K562 (cell line): ENCODE data around the gene VASH2. TPM values are rescaled to one million over a fixed set of nuclear protein-coding genes. Genes with fewer than 3 reads are reported as not detected.

Experiments
- ATAC-seq: fragments of 200-7000 bp; cut with Tn5 transposase; 3 replicates; pipeline ENCODE4 v1.9.1; 2020; ENCODE audit warnings: moderate library complexity
- BruUV-seq: library from RNA; stranded (reverse); fragments of 400-500 nt; replicated peaks from 2 replicates; lab custom pipeline; 2021; lab: Mats Ljungman, UMichigan
- CTCF ChIA-PET: fragments of 300-600 bp; formaldehyde crosslinking; extraction: SDS; loops from one replicate; lab custom pipeline; 2021; ENCODE audit warnings: low intra/inter-chr PET ratio; lab: Yijun Ruan, JAX
- POLR2A ChIA-PET: fragments of 300-600, 350-650 bp; sonication (Branson Sonifier 250); formaldehyde crosslinking; extraction: SDS; loops from one replicate; lab custom pipeline; 2021; ENCODE audit warnings: antibody characterized with exemption, inconsistent platforms; lab: Yijun Ruan, JAX
- DNase-seq, 4 experiments: peaks; one replicate each; pipeline versions ENCODE4 v3.0.0 to v3.0.0-alpha.2; 2011 to 2018; ENCODE audit warnings: low spot score in 3 of 4, mixed read lengths in 3 of 4; ENCODE audit errors: extremely low read depth in 1 of 4
- FAIRE-seq: peaks from 2 replicates; lab custom pipeline; 2011; peaks lifted over from hg19 to GRCh38; lab: Jason Lieb, UNC
- H2AFZ ChIP-seq: 2 replicates; pipeline ENCODE4 v1.6.0; 2011; ENCODE audit warnings: low read depth, low read length, control low read depth, inconsistent platforms
- H3K27ac ChIP-seq: fragments of 200-600 bp; 3 replicates; pipeline ENCODE4 v1.8.0; 2011; ENCODE audit warnings: low read depth, mild to moderate bottlenecking, control low read depth, inconsistent platforms, low read length, moderate library complexity, mixed read lengths; ENCODE audit errors: extremely low read depth
- H3K27me3 ChIP-seq, 2 experiments: fragments of 300-600 bp in 1 of 2; 2 replicates in 1 of 2; 3 replicates in 1 of 2; pipeline versions ENCODE4 v1.6.0 to v1.8.0; 2011; ENCODE audit warnings: inconsistent platforms in 2 of 2, low read length in 2 of 2, mild to moderate bottlenecking in 1 of 2, mixed read lengths in 1 of 2, moderate library complexity in 1 of 2; ENCODE audit not compliant: control insufficient read depth in 2 of 2, insufficient read depth in 2 of 2
- H3K36me3 ChIP-seq: fragments of 300-600 bp; 3 replicates; pipeline ENCODE4 v1.8.0; 2011; ENCODE audit warnings: mild to moderate bottlenecking, low read length, inconsistent platforms; ENCODE audit not compliant: control insufficient read depth, insufficient read depth
- H3K4me1 ChIP-seq, 2 experiments: fragments of 200-600 bp in 1 of 2; replicated peaks in 1 of 2; 2 replicates in 1 of 2; 3 replicates in 1 of 2; pipeline versions ENCODE4 v1.5.1 to v1.8.0; 2011; ENCODE audit warnings: inconsistent platforms in 2 of 2, low read length in 2 of 2, mild to moderate bottlenecking in 1 of 2, mixed read lengths in 1 of 2, moderate library complexity in 1 of 2; ENCODE audit not compliant: control insufficient read depth in 2 of 2, insufficient read depth in 2 of 2
- H3K4me2 ChIP-seq: 2 replicates; pipeline ENCODE4 v1.6.1; 2011; ENCODE audit warnings: low read length, control low read depth, inconsistent platforms, mixed read lengths; ENCODE audit not compliant: insufficient read depth
- H3K4me3 ChIP-seq: fragments of 200-600 bp; sonication (generic), shearing (Covaris generic); 2 replicates; pipeline ENCODE4 v1.5.1; 2016; ENCODE audit warnings: control low read depth, inconsistent platforms
- H3K79me2 ChIP-seq: fragments of 200-600 bp; 3 replicates; pipeline ENCODE4 v1.8.0; 2011; ENCODE audit warnings: low read length, inconsistent platforms; ENCODE audit not compliant: control insufficient read depth, insufficient read depth
- H3K9ac ChIP-seq, 2 experiments: 2 replicates each; pipeline versions ENCODE4 v1.6.0 to v1.6.1; 2011; ENCODE audit warnings: low read depth in 2 of 2, low read length in 2 of 2, control low read depth in 1 of 2, inconsistent platforms in 1 of 2, mild to moderate bottlenecking in 1 of 2, mixed read lengths in 1 of 2; ENCODE audit not compliant: insufficient read depth in 1 of 2
- H3K9me1 ChIP-seq: one replicate; pipeline ENCODE4 v1.6.0; 2011; ENCODE audit warnings: inconsistent platforms, mild to moderate bottlenecking, low read length, moderate library complexity; ENCODE audit not compliant: control insufficient read depth, insufficient read depth
- H3K9me3 ChIP-seq: replicated peaks from 2 replicates; pipeline ENCODE4 v1.5.1; 2011; ENCODE audit warnings: low read depth, low read length, inconsistent platforms; ENCODE audit not compliant: control insufficient read depth, insufficient read depth
- H4K20me1 ChIP-seq: replicated peaks from 2 replicates; pipeline ENCODE4 v1.6.1; 2011; ENCODE audit warnings: low read length, inconsistent platforms, mixed read lengths; ENCODE audit not compliant: control insufficient read depth, insufficient read depth
- CC2D1A ChIP-seq: fragments of 450-650 bp; IDR thresholded peaks from 2 replicates; pipeline ENCODE4 v1.6.1; 2017; ENCODE audit warnings: mild to moderate bottlenecking
- CREB1 ChIP-seq, 2 experiments: sonication (generic) in 1 of 2; formaldehyde crosslinking in 1 of 2; IDR thresholded peaks; 2 replicates each; pipeline versions ENCODE4 v1.6.1 to v1.8.0; 2012 to 2022; ENCODE audit warnings: inconsistent platforms in 1 of 2, mild to moderate bottlenecking in 1 of 2, missing genetic modification reagents in 1 of 2, moderate library complexity in 1 of 2
- JUND ChIP-seq, 2 experiments: IDR thresholded peaks; 2 replicates in 1 of 2; 3 replicates in 1 of 2; pipeline ENCODE4 v1.6.1; 2011; ENCODE audit warnings: borderline replicate concordance in 2 of 2, low read depth in 2 of 2, low read length in 2 of 2, improper control_type of control experiment in 1 of 2, missing biosample characterization in 1 of 2, missing genetic modification characterization in 1 of 2, missing genetic modification reagents in 1 of 2
- PCBP2 ChIP-seq: fragments of 200-400 bp; formaldehyde crosslinking; IDR thresholded peaks from 2 replicates; pipeline ENCODE4 v1.6.1; 2018; ENCODE audit warnings: low read length, low read depth, mild to moderate bottlenecking, moderate library complexity; ENCODE audit not compliant: poor library complexity, severe bottlenecking
- TEAD4 ChIP-seq, 2 experiments: sonication (generic) in 1 of 2; formaldehyde crosslinking in 1 of 2; IDR thresholded peaks; 2 replicates each; pipeline versions ENCODE4 v1.6.1 to v1.8.0; 2012 to 2022; ENCODE audit warnings: borderline replicate concordance in 1 of 2, inconsistent platforms in 1 of 2, low read length in 1 of 2, mild to moderate bottlenecking in 1 of 2, missing genetic modification reagents in 1 of 2
- ZNF778 ChIP-seq: fragments of 450-650 bp; formaldehyde crosslinking; IDR thresholded peaks from 2 replicates; pipeline ENCODE4 v1.4.0; 2020; ENCODE audit warnings: mild to moderate bottlenecking, moderate library complexity
- WGBS: fragments of 100-300 bp; shearing (Covaris generic); methylation state at CpG from one replicate; pipeline ENCODE4 v1.1.6; 2016; ENCODE audit warnings: low coverage, mixed read lengths; ENCODE audit not compliant: insufficient coverage; ENCODE audit errors: missing lambda C conversion rate; 5-methylcytosine and 5-hydroxymethylcytosine counted together
- in situ Hi-C: fragments of 300-500 bp; cut with MboI; formaldehyde crosslinking; loops from 4 replicates; pipeline ENCODE4 v1.15.0; 2018; ENCODE audit warnings: inconsistent platforms, mixed read lengths
- intact Hi-C: fragments of 100-400 bp; cut with micrococcal nuclease; formaldehyde crosslinking; loops from 2 replicates; pipeline ENCODE4 v1.14.2; 2022
- polyA plus RNA-seq, 8 experiments: library from polyadenylated mRNA; depleted of rRNA in 4 of 8; stranded (reverse) in 5 of 8; unstranded in 3 of 8; fragments of >200 nt; fragmentation: Nextera tagmentation in 2 of 8; fragmentation: Illumina TruSeq in 1 of 8; extraction: Ambion mirVana in 2 of 8; extraction: Trizol in 1 of 8; gene quantifications; 2 replicates each; pipeline versions ENCODE4 v1.2.1 to v1.2.3, GENCODE V29; 2011 to 2014; ENCODE audit warnings: inconsistent platforms in 1 of 8, missing spikeins in 1 of 8
- total RNA-seq, 7 experiments: library from RNA; depleted of rRNA in 6 of 7; stranded (reverse); fragments of >200 nt in 6 of 7; fragmentation: Illumina TruSeq in 2 of 7; extraction: Trizol in 2 of 7; gene quantifications; 2 replicates each; pipeline versions ENCODE4 v1.2.1 to v1.2.3, GENCODE V29; 2011 to 2021; ENCODE audit warnings: low replicate concordance in 1 of 7
- TF ChIP-seq, protein P1 (sequence below): fragments of 250-450 bp; sonication (Bioruptor Pico); IDR thresholded peaks from 2 replicates; pipeline ENCODE4 v1.8.0; 2021; ENCODE audit warnings: moderate library complexity, mild to moderate bottlenecking, inconsistent platforms

The VASH2 gene
- total and polyA plus RNA-seq, 9 of the 15 experiments (the other 6 are each of a cell fraction or from before 2014, with no cell fraction given) = 0.04 to 0.40 (median 0.10) TPM; not detected in 1

- intact Hi-C loops (no loop called here), in situ Hi-C loops (no loop called here)
- no peak for FAIRE-seq
- Histone ChIP-seq H3K4me2 (no peak overlapping the region), H3K4me1 (peaks cover 11% of the 10 kb centered on the region in 2 experiments; a peak in 4 of 5 replicates), H3K9ac (0 out of 4 replicates have a peak overlapping the region, but pooled peaks of 1 of the 2 experiments have one; percentile 7), H3K36me3 (no peaks in the 10 kb centered on the region), H3K4me3 (no peak overlapping the region), H3K9me3 (no peaks in the 10 kb centered on the region), H3K27me3 (peaks cover 15 to 52% of the 10 kb centered on the region in 2 experiments), H3K27ac (no peak overlapping the region), H3K79me2 (no peaks in the 10 kb centered on the region), H2AFZ (no peak overlapping the region), H3K9me1 (no peaks in the 10 kb centered on the region), H4K20me1 (0 out of 2 replicates have a peak, but pooled peaks cover 6% of the 10 kb centered on the region)
- ChIA-PET POLR2A (interaction anchor here (0.6 kb wide), 1 partner anchor 1298 kb away, joined by 3 read pairs; no protein-coding TSS in a partner anchor), CTCF (interaction anchor here (1.1 kb wide), 1 partner anchor 75 kb away, joined by 9 read pairs; no protein-coding TSS in a partner anchor)
- BruUV-seq = no TSS peak
- ATAC-seq = no peak
- WGBS = 7% methylated on average over 7 of the region's 7 CpGs
- no peak for DNase-seq
- no peak for TF ChIP-seq ZNF778
Measured at GRCh38 chr1:212920246-212920645, 30.1 kb upstream of the VASH2 start.

DNA sequence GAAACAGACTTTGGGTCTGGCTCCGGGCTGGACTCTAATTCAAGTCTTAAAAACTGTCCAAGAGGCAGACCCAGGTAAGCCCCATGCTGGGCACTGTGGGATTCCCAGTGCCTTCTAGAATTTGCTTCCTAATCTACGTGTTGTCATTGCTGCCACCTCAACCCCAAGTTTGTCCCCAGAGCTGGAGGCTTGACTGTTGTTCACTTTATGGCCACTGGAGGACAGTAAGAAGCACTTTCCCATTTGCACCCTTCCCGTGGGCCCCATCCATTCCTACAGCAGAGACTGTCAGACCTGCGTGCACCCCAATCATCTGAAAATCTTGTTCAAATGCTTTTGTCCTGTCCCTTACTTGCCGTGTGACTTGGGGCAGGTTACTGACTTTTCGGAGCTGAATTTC lies 29.4 kb upstream of the VASH2 start:
- no peak overlapping the region for H3K27ac ChIP-seq
- no peaks in the 10 kb centered on the region for H3K9me1 ChIP-seq
- WGBS = 9% methylated on average over 6 of the region's 6 CpGs
- CTCF ChIA-PET = interaction anchor here (0.6 to 1.1 kb wide), 2 partner anchors 12 to 74 kb away, joined by 6 to 9 read pairs; no protein-coding TSS in a partner anchor
- ATAC-seq (peak; percentile 79), FAIRE-seq (peak; percentile 78), DNase-seq (peak; percentile 53 to 75 (median 72))
- no peaks in the 10 kb centered on the region for H3K9me3 ChIP-seq
- H4K20me1 ChIP-seq = 0 out of 2 replicates have a peak, but pooled peaks cover 6% of the 10 kb centered on the region
- H3K4me1 ChIP-seq = peaks cover 7% of the 10 kb centered on the region in 2 experiments; a peak in 3 of 5 replicates
- peaks cover 15 to 52% of the 10 kb centered on the region in 2 experiments for H3K27me3 ChIP-seq
- POLR2A ChIA-PET = interaction anchor here (0.6 kb wide), 2 partner anchors 286 to 1299 kb away, joined by 3 read pairs; no protein-coding TSS in a partner anchor
- no peak overlapping the region for H3K9ac ChIP-seq
- intact Hi-C loops (loop anchor here (1.0 kb wide), 2 partner anchors 74 to 149 kb away; no protein-coding TSS in a partner anchor), in situ Hi-C loops (no loop called here)
- no peaks in the 10 kb centered on the region for H3K36me3 ChIP-seq
- H2AFZ ChIP-seq = peak overlapping the region; percentile 36; the same call in 1 of the 2 replicates
- no TSS peak for BruUV-seq
- H3K4me3 ChIP-seq = no peak overlapping the region
- H3K4me2 ChIP-seq = peak overlapping the region; percentile 32; the same call in 1 of the 2 replicates
- no peaks in the 10 kb centered on the region for H3K79me2 ChIP-seq
- TF ChIP-seq TEAD4 (IDR thresholded peaks at IDR 0.05; ENCODE audit: low read length) = no peak
- TF ChIP-seq TEAD4 (CRISPR knock-in tag; IDR thresholded peaks at IDR 0.05; ENCODE audit: borderline replicate concordance) = no peak
- 0 out of 2 replicates have a peak, but pooled peaks have one; percentile 21 for TF ChIP-seq JUND (IDR thresholded peaks at IDR 0.05; ENCODE audit: borderline replicate concordance, low read depth, low read length)
- TF ChIP-seq JUND (tag; IDR thresholded peaks at IDR 0.05; ENCODE audit: borderline replicate concordance, low read depth, low read length) = no peak
- peak; percentile 44; the same call in 1 of the 2 replicates for TF ChIP-seq CC2D1A
- no peak for TF ChIP-seq PCBP2
- TF ChIP-seq CREB1 (IDR thresholded peaks at IDR 0.05) = no peak
- no peak for TF ChIP-seq CREB1 (CRISPR knock-in tag; IDR thresholded peaks at IDR 0.05)
- TF ChIP-seq, protein P1, sequence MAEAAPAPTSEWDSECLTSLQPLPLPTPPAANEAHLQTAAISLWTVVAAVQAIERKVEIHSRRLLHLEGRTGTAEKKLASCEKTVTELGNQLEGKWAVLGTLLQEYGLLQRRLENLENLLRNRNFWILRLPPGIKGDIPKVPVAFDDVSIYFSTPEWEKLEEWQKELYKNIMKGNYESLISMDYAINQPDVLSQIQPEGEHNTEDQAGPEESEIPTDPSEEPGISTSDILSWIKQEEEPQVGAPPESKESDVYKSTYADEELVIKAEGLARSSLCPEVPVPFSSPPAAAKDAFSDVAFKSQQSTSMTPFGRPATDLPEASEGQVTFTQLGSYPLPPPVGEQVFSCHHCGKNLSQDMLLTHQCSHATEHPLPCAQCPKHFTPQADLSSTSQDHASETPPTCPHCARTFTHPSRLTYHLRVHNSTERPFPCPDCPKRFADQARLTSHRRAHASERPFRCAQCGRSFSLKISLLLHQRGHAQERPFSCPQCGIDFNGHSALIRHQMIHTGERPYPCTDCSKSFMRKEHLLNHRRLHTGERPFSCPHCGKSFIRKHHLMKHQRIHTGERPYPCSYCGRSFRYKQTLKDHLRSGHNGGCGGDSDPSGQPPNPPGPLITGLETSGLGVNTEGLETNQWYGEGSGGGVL (CRISPR knock-in tag) = no peak
